GM23248 (cell line): ENCODE measurements around the gene UST. TPM values are rescaled to one million over a fixed set of nuclear protein-coding genes. Genes with fewer than 3 reads are reported as not detected.

Experiments
- DNase-seq: peaks from one replicate; pipeline ENCODE4 v3.0.0-alpha.2; 2015
- H2AFZ ChIP-seq: fragments of 200-600 bp; sonication (generic); 2 replicates; pipeline ENCODE4 v1.6.1; 2016; ENCODE audit warnings: antibody characterized with exemption
- H3F3A ChIP-seq: fragments of 200-600 bp; sonication (generic); 2 replicates; pipeline ENCODE4 v1.6.1; 2016; ENCODE audit warnings: mild to moderate bottlenecking, antibody characterized with exemption, mixed run types; ENCODE audit not compliant: insufficient read depth
- H3K27ac ChIP-seq: fragments of 200-600 bp; sonication (generic); 2 replicates; pipeline ENCODE4 v1.5.1; 2016; ENCODE audit warnings: mild to moderate bottlenecking
- H3K27me3 ChIP-seq: fragments of 200-600 bp; sonication (generic); replicated peaks from 2 replicates; pipeline ENCODE4 v1.6.1; 2016; ENCODE audit warnings: mild to moderate bottlenecking; ENCODE audit not compliant: insufficient read depth
- H3K36me3 ChIP-seq: fragments of 200-600 bp; sonication (generic); 2 replicates; pipeline ENCODE4 v1.6.1; 2016; ENCODE audit warnings: low read depth, mild to moderate bottlenecking
- H3K4me1 ChIP-seq: fragments of 200-600 bp; sonication (generic); 2 replicates; pipeline ENCODE4 v1.6.1; 2016; ENCODE audit warnings: mild to moderate bottlenecking; ENCODE audit not compliant: insufficient read depth
- H3K4me2 ChIP-seq: fragments of 200-600 bp; sonication (generic); one replicate; pipeline ENCODE4 v1.6.1; 2016; ENCODE audit warnings: mild to moderate bottlenecking; ENCODE audit not compliant: unreplicated experiment
- H3K4me3 ChIP-seq: fragments of 200-600 bp; sonication (generic); 2 replicates; pipeline ENCODE4 v1.5.1; 2016; ENCODE audit warnings: mild to moderate bottlenecking
- H3K79me2 ChIP-seq: fragments of 200-600 bp; sonication (generic); 2 replicates; pipeline ENCODE4 v1.6.1; 2016; ENCODE audit warnings: mild to moderate bottlenecking; ENCODE audit not compliant: insufficient read depth
- H3K9ac ChIP-seq: fragments of 200-600 bp; sonication (generic); 2 replicates; pipeline ENCODE4 v1.6.1; 2016; ENCODE audit warnings: mild to moderate bottlenecking
- H3K9me2 ChIP-seq: fragments of 200-600 bp; sonication (generic); 2 replicates; pipeline ENCODE4 v1.6.1; 2016; ENCODE audit warnings: mixed run types, mild to moderate bottlenecking, moderate library complexity; ENCODE audit not compliant: insufficient read depth
- H3K9me3 ChIP-seq: fragments of 200-600 bp; sonication (generic); one replicate; pipeline ENCODE4 v1.6.1; 2017; ENCODE audit warnings: low read depth
- H4K20me1 ChIP-seq: fragments of 200-600 bp; sonication (generic); 2 replicates; pipeline ENCODE4 v1.6.0; 2016; ENCODE audit not compliant: insufficient read depth
- EZH2 ChIP-seq: fragments of 200-600 bp; sonication (generic); IDR thresholded peaks from 2 replicates; pipeline ENCODE4 v1.6.1; 2018; ENCODE audit warnings: antibody characterized with exemption, mild to moderate bottlenecking; ENCODE audit not compliant: insufficient read depth, poor library complexity, severe bottlenecking
- EZH2phosphoT487 ChIP-seq: fragments of 200-600 bp; sonication (generic); IDR thresholded peaks from 2 replicates; pipeline ENCODE4 v1.6.1; 2018; ENCODE audit warnings: antibody characterized with exemption, moderate library complexity, mild to moderate bottlenecking, low read depth; ENCODE audit not compliant: insufficient read depth
- WGBS, 2 experiments: methylation state at CpG; one replicate each; pipeline ENCODE4 v1.1.6; 2015 to 2017; ENCODE audit warnings: low lambda C conversion rate in 2 of 2, low coverage in 1 of 2; ENCODE audit errors: missing lambda C conversion rate in 2 of 2; 5-methylcytosine and 5-hydroxymethylcytosine counted together
- in situ Hi-C: fragments of 300-500 bp; cut with MboI; formaldehyde crosslinking; loops from 2 replicates; pipeline ENCODE4 v1.15.0; 2020
- polyA plus RNA-seq: library from polyadenylated mRNA; unstranded; fragments of >200 nt; fragmentation: Nextera tagmentation; extraction: Ambion mirVana; gene quantifications from 2 replicates; pipeline ENCODE4 v1.2.1, GENCODE V29; 2016
- total RNA-seq: library from RNA; depleted of rRNA; stranded (reverse); fragments of >200 nt; shearing (Covaris generic); gene quantifications from 2 replicates; pipeline ENCODE4 v1.2.3, GENCODE V29; 2014

UST gene
- total and polyA plus RNA-seq, 2 experiments from 2014 or later, result 10.1 to 23.3 TPM

DNA sequence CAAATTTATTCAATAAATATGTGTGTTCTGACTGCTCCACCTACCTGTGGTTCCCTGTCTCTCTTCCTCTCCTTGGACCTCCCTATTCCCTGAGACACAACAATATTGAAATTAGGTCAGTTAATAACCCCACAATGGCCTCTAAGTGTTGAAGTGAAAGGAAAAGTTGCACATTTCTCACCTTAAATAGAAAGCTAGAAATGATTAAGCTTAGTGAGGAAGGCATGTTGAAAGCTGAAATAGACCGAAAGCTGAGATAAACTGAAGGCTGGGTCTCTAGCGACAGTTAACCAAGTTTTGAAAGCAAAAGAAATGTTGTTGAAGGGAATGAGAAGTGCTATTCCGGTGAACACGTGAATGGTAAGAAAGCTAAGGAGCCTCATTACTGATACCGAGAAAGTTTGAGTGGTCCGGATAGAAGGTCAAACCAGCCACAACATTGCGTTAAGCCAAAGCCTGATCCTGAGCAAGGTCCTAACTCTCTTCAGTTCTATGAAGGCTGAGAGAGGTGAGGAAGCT is 34.1 kb downstream of the UST start:
- Histone ChIP-seq H3K4me1 (peaks cover 17% of the 10 kb centered on the region), H3K36me3 (no peaks in the 10 kb centered on the region), H3K9ac (no peak overlapping the region), H3K79me2 (peaks cover 88% of the 10 kb centered on the region), H3K4me3 (no peak overlapping the region), H3K9me3 (no peaks in the 10 kb centered on the region), H2AFZ (no peak overlapping the region), H3K27ac (no peak overlapping the region), H4K20me1 (no peaks in the 10 kb centered on the region), H3K4me2 (no peak overlapping the region), H3K9me2 (no peaks in the 10 kb centered on the region), H3K27me3 (no peaks in the 10 kb centered on the region), H3F3A (peaks cover 16% of the 10 kb centered on the region)
- TF ChIP-seq EZH2 (no peak), EZH2phosphoT487 (no peak)
- in situ Hi-C loops, result no loop called here
- WGBS, 2 experiments, result 92 to 93% methylated on average over 7 of the region's 7 CpGs
- DNase-seq, result no peak

DNA sequence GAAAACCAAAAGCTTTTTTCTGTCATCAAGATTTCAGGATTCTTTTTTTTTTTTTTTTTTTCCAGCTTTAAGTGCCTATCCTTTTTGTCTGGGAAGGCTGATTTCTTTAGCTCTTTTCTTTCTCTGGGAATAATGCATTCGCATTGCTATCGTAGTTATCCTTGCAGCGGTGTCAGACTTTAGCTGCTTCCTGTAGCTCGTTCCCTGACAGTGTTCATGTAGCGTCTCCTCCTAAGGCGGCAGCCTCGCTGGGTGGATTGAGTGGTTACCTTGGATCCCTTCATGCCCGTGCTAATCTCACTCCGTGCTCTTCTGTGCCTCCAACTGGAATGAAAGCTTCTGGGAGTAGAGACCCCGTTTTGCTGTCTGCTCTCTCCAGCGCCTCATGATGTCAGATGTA is 43.1 kb downstream of the UST start:
- H3K4me3 ChIP-seq, result no peak overlapping the region
- H3F3A ChIP-seq, result no peaks in the 10 kb centered on the region
- peaks cover 96% of the 10 kb centered on the region for H3K79me2 ChIP-seq
- no peak overlapping the region for H3K9ac ChIP-seq
- no peaks in the 10 kb centered on the region for H3K4me1 ChIP-seq
- H3K27ac ChIP-seq, result no peak overlapping the region
- no peaks in the 10 kb centered on the region for H4K20me1 ChIP-seq
- H3K9me3 ChIP-seq, result no peaks in the 10 kb centered on the region
- WGBS, 2 experiments, result 76 to 81% methylated on average over 11 of the region's 11 CpGs
- no peaks in the 10 kb centered on the region for H3K36me3 ChIP-seq
- no peaks in the 10 kb centered on the region for H3K9me2 ChIP-seq
- TF ChIP-seq EZH2phosphoT487 (no peak), EZH2 (no peak)
- H3K27me3 ChIP-seq, result no peaks in the 10 kb centered on the region
- H3K4me2 ChIP-seq, result no peak overlapping the region
- in situ Hi-C loops, result no loop called here
- DNase-seq, result no peak
- H2AFZ ChIP-seq, result no peak overlapping the region

DNA sequence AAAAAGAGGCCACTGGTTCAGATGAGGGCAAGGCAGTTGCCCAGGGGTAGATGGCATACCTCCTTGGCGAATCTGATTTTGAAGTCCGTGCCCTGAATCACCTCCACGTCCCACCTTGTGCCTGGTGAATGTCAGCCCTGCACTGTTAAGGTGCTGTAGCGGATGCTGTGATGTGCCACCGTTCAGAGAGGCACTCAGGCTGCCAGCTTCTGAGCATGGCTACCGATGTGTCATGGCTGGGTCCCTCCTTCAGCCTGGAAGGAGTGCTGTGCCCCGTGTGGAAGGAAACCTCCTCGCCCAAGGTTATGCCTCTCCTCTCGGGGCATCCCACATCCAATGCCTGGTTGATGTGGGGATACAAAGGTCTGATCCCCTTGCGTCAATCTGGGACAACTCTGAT is 43.6 kb downstream of the UST start:
- no peaks in the 10 kb centered on the region for H3F3A ChIP-seq
- in situ Hi-C loops, result no loop called here
- TF ChIP-seq EZH2phosphoT487, result no peak
- TF ChIP-seq EZH2, result no peak
- H2AFZ ChIP-seq, result no peak overlapping the region
- H3K27me3 ChIP-seq, result no peaks in the 10 kb centered on the region
- H3K27ac ChIP-seq, result no peak overlapping the region
- no peaks in the 10 kb centered on the region for H3K9me2 ChIP-seq
- no peaks in the 10 kb centered on the region for H3K4me1 ChIP-seq
- H3K9ac ChIP-seq, result no peak overlapping the region
- H3K9me3 ChIP-seq, result no peaks in the 10 kb centered on the region
- H3K4me2 ChIP-seq, result no peak overlapping the region
- H3K4me3 ChIP-seq, result no peak overlapping the region
- 87 to 88% methylated on average over 8 to 10 of the region's 10 CpGs for WGBS, 2 experiments
- no peaks in the 10 kb centered on the region for H3K36me3 ChIP-seq
- DNase-seq, result no peak
- H4K20me1 ChIP-seq, result no peaks in the 10 kb centered on the region
- peaks cover 96% of the 10 kb centered on the region for H3K79me2 ChIP-seq

DNA sequence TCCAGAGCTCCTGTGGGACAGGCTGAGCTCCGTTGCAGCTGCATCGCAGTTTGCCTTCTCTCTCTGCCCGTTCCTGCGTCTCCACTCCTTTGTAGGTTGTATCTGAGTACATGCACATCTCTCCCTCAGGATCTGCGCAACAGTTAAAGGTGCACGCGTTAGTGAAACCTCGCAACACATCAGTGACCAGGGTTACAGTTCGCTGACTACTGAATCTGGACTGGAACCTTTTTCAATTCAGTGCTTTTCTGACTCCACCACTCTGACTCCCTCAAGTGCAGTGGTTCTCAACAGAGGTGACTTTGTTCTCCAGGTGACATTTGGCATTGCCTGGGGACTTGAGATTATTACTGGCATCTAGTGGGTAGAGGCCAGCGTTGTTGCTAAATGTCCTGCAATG is 44.0 kb downstream of the UST start:
- no peak for DNase-seq
- H4K20me1 ChIP-seq, result no peaks in the 10 kb centered on the region
- H3F3A ChIP-seq, result no peaks in the 10 kb centered on the region
- no peak overlapping the region for H3K4me3 ChIP-seq
- H3K27me3 ChIP-seq, result no peaks in the 10 kb centered on the region
- TF ChIP-seq EZH2phosphoT487 (no peak), EZH2 (no peak)
- no peak overlapping the region for H3K4me2 ChIP-seq
- no peaks in the 10 kb centered on the region for H3K9me3 ChIP-seq
- H2AFZ ChIP-seq, result no peak overlapping the region
- no peaks in the 10 kb centered on the region for H3K9me2 ChIP-seq
- H3K79me2 ChIP-seq, result peaks cover 96% of the 10 kb centered on the region
- in situ Hi-C loops, result no loop called here
- H3K36me3 ChIP-seq, result no peaks in the 10 kb centered on the region
- WGBS, 2 experiments, result 93 to 95% methylated on average over 10 of the region's 10 CpGs
- H3K27ac ChIP-seq, result no peak overlapping the region
- no peak overlapping the region for H3K9ac ChIP-seq
- no peaks in the 10 kb centered on the region for H3K4me1 ChIP-seq

DNA sequence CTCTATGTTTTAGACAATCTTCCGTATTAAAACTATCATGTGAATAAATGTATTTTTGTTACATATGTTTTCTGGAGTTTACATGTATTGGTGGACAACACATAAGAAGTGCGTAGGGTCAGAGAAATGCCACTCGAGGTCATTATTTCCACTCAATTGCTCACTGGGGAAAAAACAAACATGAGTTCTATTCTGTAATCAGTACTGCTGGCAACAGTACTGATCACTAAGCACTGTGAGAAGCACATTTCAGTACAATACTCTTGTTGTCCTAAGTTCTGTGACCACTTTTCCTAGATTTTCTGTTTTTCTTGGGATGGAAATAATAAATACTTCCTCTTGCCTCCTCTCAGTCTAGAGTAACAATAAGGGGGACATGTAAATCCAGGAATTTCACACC is 44.5 kb downstream of the UST start:
- no peak overlapping the region for H3K27ac ChIP-seq

More for the DNA sequence above, 44.5 kb downstream of the UST start:
- Histone ChIP-seq H3K36me3 (no peaks in the 10 kb centered on the region), H3K9ac (no peak overlapping the region), H3F3A (no peaks in the 10 kb centered on the region), H2AFZ (no peak overlapping the region), H3K9me3 (no peaks in the 10 kb centered on the region), H4K20me1 (no peaks in the 10 kb centered on the region), H3K4me2 (no peak overlapping the region), H3K4me3 (no peak overlapping the region), H3K4me1 (no peaks in the 10 kb centered on the region), H3K9me2 (no peaks in the 10 kb centered on the region), H3K79me2 (peaks cover 96% of the 10 kb centered on the region), H3K27me3 (no peaks in the 10 kb centered on the region)
- no peak for DNase-seq
- in situ Hi-C loops, result no loop called here
- TF ChIP-seq EZH2, result no peak
- no peak for TF ChIP-seq EZH2phosphoT487
- WGBS, 2 experiments, result 99% methylated on average over 3 of the region's 3 CpGs
